ENCODE measurements around the gene SERPINB5.

SERPINB5 gene

DNA sequence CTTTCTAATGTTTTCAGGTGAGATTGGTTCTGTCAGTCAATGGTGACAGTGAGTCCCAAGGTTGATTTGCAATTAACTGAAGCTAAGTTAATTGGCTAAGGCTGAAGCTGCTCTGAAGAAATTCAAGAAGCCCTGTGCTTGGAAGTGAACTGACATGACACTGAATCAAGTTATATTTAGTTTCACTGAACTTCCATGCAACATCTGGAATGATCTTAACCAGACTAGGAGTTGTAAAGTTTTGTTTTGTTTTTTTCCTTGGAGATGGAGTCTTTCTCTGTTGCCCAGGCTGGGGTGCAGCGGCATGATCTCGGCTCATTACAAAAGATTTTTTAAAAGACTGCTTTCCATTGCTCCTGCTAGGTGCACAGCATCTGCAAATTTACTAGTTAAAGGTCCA lies 11.4 kb downstream of the SERPINB5 start:
- no peak overlapping the region for H2AFZ ChIP-seq (ENCODE audit: low read depth)
- no peak overlapping the region for H3K4me3 ChIP-seq (IDR thresholded peaks at IDR 0.05; ENCODE audit: insufficient read depth, low read depth, low read length)
- H3K36me3 ChIP-seq (ENCODE audit: insufficient read depth) = no peaks in the 10 kb centered on the region
- H3K4me1 ChIP-seq (ENCODE audit: low read depth, poor library complexity, severe bottlenecking) = no peaks in the 10 kb centered on the region
- H3K79me2 ChIP-seq (ENCODE audit: insufficient read depth, low read depth) = no peaks in the 10 kb centered on the region
- H3K27ac ChIP-seq = no peak overlapping the region
- no peaks in the 10 kb centered on the region for H3K27me3 ChIP-seq (ENCODE audit: insufficient read depth, low read depth)
- no peak overlapping the region for H3K4me2 ChIP-seq
- TF ChIP-seq, protein P1, sequence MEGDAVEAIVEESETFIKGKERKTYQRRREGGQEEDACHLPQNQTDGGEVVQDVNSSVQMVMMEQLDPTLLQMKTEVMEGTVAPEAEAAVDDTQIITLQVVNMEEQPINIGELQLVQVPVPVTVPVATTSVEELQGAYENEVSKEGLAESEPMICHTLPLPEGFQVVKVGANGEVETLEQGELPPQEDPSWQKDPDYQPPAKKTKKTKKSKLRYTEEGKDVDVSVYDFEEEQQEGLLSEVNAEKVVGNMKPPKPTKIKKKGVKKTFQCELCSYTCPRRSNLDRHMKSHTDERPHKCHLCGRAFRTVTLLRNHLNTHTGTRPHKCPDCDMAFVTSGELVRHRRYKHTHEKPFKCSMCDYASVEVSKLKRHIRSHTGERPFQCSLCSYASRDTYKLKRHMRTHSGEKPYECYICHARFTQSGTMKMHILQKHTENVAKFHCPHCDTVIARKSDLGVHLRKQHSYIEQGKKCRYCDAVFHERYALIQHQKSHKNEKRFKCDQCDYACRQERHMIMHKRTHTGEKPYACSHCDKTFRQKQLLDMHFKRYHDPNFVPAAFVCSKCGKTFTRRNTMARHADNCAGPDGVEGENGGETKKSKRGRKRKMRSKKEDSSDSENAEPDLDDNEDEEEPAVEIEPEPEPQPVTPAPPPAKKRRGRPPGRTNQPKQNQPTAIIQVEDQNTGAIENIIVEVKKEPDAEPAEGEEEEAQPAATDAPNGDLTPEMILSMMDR (conservative IDR thresholded peaks at IDR 0.05; ENCODE audit: low read depth, low read length) = no peak
- no peaks in the 10 kb centered on the region for H4K20me1 ChIP-seq (ENCODE audit: insufficient read depth)
- H3K9ac ChIP-seq = no peak overlapping the region

DNA sequence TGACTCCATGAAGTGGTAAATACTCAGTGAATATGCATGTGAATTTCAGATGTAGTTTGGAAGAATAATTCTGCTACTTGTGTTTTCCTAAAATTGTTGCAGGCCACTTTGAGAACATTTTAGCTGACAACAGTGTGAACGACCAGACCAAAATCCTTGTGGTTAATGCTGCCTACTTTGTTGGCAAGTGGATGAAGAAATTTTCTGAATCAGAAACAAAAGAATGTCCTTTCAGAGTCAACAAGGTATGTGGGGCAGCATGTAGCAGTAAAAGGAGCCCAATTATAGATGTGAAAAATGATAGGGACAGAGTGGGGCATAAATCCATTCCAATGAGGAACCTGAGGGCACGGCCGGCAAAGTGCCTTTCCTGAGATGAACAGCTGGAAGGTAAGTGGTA lies 16.1 kb downstream of the SERPINB5 start:
- Histone ChIP-seq H3K27ac (no peak overlapping the region), H3K36me3 (ENCODE audit: insufficient read depth) (no peaks in the 10 kb centered on the region), H3K9ac (no peak overlapping the region), H4K20me1 (ENCODE audit: insufficient read depth) (no peaks in the 10 kb centered on the region), H3K79me2 (ENCODE audit: insufficient read depth, low read depth) (no peaks in the 10 kb centered on the region), H3K4me2 (no peak overlapping the region), H2AFZ (ENCODE audit: low read depth) (no peak overlapping the region; the same call in 1 of the 2 replicates), H3K4me3 (IDR thresholded peaks at IDR 0.05; ENCODE audit: insufficient read depth, low read depth, low read length) (no peak overlapping the region), H3K27me3 (ENCODE audit: insufficient read depth, low read depth) (no peaks in the 10 kb centered on the region), H3K4me1 (ENCODE audit: low read depth, poor library complexity, severe bottlenecking) (no peaks in the 10 kb centered on the region)
- TF ChIP-seq, protein P1 (conservative IDR thresholded peaks at IDR 0.05; ENCODE audit: low read depth, low read length) = no peak

DNA sequence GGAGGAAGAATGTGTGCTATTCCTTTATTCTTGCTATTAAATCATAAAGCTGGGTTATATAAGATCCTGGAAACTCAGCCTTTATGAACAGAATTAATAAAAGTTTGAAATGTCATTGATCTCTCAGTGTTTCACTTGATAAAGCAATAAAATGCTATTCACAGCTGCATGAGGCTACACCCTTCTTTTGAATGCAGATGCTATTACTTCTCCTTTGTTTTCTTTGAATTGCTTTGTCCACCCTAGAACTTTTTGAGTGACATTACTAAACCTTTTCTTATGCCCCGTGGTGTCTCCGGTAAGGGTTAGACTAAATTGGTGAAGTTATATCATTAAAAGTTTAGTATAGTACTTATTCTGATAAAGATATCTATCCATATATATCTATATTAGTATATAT lies 18.9 kb downstream of the SERPINB5 start:
- Histone ChIP-seq H3K27me3 (ENCODE audit: insufficient read depth, low read depth) (no peaks in the 10 kb centered on the region), H3K4me3 (IDR thresholded peaks at IDR 0.05; ENCODE audit: insufficient read depth, low read depth, low read length) (no peak overlapping the region), H3K27ac (no peak overlapping the region), H3K79me2 (ENCODE audit: insufficient read depth, low read depth) (no peaks in the 10 kb centered on the region), H3K4me1 (ENCODE audit: low read depth, poor library complexity, severe bottlenecking) (no peaks in the 10 kb centered on the region), H3K4me2 (no peak overlapping the region), H3K36me3 (ENCODE audit: insufficient read depth) (no peaks in the 10 kb centered on the region), H4K20me1 (ENCODE audit: insufficient read depth) (no peaks in the 10 kb centered on the region), H3K9ac (no peak overlapping the region), H2AFZ (ENCODE audit: low read depth) (no peak overlapping the region)
- TF ChIP-seq, protein P1 (conservative IDR thresholded peaks at IDR 0.05; ENCODE audit: low read depth, low read length) = no peak

DNA sequence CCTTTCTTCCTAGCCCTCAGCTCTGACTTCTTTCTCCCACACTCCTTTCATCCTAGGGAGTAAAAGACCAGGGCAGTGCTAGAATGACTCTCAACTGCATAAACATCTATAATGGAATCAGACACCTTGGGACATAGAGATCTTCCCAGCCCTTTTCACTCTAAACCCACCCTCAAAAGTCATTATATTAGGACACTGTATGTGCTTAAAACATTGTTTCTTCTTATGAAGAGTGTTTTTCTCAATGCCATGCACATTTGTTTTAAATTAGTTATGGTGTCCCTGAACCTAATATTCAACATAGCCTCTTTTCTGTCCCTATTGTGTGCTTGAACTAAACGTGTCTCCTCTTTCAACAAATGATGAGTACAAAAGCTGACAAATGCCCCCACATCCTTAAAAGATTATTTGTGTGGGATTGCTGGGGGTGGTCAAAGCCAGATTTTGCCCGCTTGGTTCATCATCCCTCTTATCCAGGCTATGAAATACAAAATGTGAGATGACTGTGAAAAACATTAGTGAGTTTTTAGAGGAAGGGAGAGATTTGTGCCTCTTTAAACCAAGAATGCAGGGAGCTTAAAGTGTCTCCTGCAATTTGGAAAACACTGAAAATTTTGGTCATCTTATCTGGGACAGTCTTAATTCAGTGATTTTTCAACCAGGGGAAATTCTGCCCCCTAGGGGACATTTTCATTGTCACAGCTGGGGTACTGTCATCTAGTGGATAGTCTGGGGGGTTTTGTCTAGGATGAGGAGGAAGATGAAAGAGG lies 29.0 kb downstream of the SERPINB5 start:
- Histone ChIP-seq H4K20me1 (ENCODE audit: insufficient read depth) (no peaks in the 10 kb centered on the region), H3K27ac (no peak overlapping the region), H3K9ac (no peak overlapping the region), H3K4me3 (IDR thresholded peaks at IDR 0.05; ENCODE audit: insufficient read depth, low read depth, low read length) (no peak overlapping the region), H3K4me1 (ENCODE audit: low read depth, poor library complexity, severe bottlenecking) (no peaks in the 10 kb centered on the region), H2AFZ (ENCODE audit: low read depth) (no peak overlapping the region), H3K36me3 (ENCODE audit: insufficient read depth) (no peaks in the 10 kb centered on the region), H3K79me2 (ENCODE audit: insufficient read depth, low read depth) (no peaks in the 10 kb centered on the region), H3K27me3 (ENCODE audit: insufficient read depth, low read depth) (no peaks in the 10 kb centered on the region), H3K4me2 (no peak overlapping the region)
- TF ChIP-seq, protein P1 (conservative IDR thresholded peaks at IDR 0.05; ENCODE audit: low read depth, low read length) = peak; percentile 93
